GM23248 (cell line): ENCODE measurements around the gene NFATC3.

Source experiments
- EZH2 ChIP-seq: fragments of 200-600 bp; sonication (generic); IDR thresholded peaks from 2 replicates; pipeline ENCODE4 v1.6.1; 2018; ENCODE audit warnings: antibody characterized with exemption, mild to moderate bottlenecking; ENCODE audit not compliant: insufficient read depth, poor library complexity, severe bottlenecking
- EZH2phosphoT487 ChIP-seq: fragments of 200-600 bp; sonication (generic); IDR thresholded peaks from 2 replicates; pipeline ENCODE4 v1.6.1; 2018; ENCODE audit warnings: antibody characterized with exemption, moderate library complexity, mild to moderate bottlenecking, low read depth; ENCODE audit not compliant: insufficient read depth

- TF ChIP-seq EZH2 (no peak), EZH2phosphoT487 (no peak)
Measured at GRCh38 chr16:68227850-68228553, 142.8 kb downstream of the NFATC3 start.
